DMS79 (cell line): Measurements from ENCODE around the gene BICRAL.
A peak's percentile ranks its signal among the peaks of the same experiment; 100 is the strongest.
"Not testable (repeated sequence)": the region's sequence is repeated elsewhere in the genome, so short reads cannot be mapped to it uniquely, and the experiment has no call there.

Experiments used
- DNase-seq: peaks from one replicate; lab custom pipeline; 2025; lab: John Stamatoyannopoulos, UW

BICRAL gene

DNA sequence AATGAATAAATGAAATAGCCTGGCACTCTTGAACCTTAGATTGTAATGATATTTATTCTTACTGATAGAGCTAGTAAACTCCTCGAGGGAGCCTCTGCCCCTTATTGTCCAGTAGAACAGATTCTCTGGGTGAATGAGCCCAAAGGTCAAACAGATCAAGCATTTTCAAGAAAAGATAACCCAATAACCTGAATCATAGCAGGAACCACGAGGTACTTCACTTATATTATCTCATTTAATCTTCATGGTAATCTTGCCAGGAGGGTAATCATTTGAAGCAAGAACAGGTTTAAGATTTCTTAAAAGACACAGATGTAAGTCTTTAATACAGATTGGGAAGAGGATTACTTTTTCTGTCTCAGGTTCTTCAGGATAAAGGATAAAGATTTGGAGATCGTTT, 18.9 kb upstream of the BICRAL start:
- DNase-seq: no peak

DNA sequence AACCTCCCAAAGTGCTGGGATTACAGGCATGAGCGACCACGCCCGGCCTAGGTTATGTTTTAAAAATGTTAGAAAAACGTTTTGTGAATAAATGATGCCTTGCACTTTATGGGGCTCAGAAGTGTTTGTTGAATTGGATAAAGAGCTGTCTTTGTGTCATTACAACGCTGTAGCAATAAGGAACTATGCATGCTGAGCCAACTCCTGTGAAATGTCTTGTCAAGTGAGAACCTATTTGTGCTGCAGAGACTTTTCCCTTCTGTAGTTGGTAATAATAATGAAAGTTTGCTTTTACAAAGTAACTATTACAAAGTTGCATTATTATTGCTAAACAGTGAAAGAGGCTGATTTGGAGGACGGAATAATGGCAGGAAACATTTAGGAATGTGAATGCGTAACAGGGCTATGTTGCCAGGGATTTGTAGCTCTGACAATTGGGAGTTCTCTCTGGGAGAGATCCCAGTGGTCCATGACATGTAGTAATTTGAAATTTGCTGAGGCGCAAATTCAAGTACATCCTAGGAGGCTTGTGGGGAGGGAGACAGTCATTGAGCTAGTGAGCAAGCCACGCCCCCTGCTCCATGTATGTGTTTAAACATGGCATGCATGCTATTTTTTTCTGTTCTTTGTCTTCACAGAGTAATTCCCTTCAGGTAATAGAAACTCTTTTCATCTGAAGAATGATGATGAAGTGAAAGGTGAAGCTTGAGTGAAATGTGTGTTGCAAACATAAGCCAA, 16.8 kb upstream of the BICRAL start:
- peak; percentile 54 for DNase-seq

- no peak for DNase-seq
Observed at GRCh38 chr6:42766163-42766670, 15.6 kb upstream of the BICRAL start.

DNA sequence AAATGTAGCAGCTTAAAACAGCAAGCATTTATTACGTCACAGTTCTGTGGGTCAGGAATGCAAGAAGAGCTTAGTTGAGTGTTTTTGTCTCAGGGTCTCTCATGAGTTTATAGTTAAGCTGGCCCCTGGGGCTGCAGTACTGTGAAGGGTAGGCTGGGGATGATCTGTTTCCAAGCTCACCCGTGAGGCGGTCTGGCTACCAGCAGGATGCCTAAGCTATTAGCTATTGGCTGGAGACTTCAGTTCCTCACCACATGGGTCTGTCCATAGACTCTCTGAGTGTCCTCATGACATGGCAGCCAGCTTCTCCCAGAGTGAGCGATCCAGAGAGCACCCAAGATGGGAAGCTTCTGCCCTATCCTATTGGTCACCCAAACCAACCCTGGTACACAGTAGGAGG, 12.8 kb upstream of the BICRAL start:
- DNase-seq: no peak

GRCh38 chr6:42769836-42770235, 12.0 kb upstream of the BICRAL start:
- no peak for DNase-seq

GRCh38 chr6:42771741-42772100, 10.1 kb upstream of the BICRAL start:
- DNase-seq: no peak

- DNase-seq: no peak
Observed at GRCh38 chr6:42774201-42774600, 7.7 kb upstream of the BICRAL start.

GRCh38 chr6:42774821-42775487, 6.9 kb upstream of the BICRAL start:
- DNase-seq: not testable (repeated sequence)

DNA sequence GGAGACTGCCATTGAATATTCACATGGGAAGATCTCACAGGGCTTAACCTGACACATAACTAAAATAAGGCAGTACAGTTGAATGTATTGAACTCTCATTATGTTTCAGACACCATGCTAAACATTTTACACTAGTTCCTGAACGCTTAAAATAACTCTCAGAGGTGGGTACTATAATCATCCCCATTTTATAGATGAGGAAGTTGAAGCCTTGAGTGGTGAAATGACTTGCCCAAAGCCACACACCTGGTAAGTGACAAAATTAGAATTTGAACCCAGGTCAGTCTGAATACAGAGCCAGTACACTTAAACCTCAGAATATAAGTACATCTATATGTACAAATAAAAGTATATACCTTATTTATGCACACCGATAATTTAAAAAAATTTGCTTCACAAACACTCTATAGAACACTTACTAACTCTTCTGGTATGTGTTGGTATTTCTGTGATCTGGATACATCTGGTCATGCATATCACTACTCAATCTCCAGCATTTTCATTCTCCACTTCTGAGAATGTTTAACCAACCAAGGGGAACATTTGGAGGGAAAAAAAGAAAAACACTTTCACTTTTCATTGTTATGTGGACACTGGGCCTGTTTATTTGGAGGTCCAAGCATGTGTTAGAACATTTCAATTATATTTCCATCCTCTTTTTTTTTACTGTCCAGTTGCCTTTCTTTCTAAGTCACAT, 4.6 kb upstream of the BICRAL start:
- no peak for DNase-seq

DNA sequence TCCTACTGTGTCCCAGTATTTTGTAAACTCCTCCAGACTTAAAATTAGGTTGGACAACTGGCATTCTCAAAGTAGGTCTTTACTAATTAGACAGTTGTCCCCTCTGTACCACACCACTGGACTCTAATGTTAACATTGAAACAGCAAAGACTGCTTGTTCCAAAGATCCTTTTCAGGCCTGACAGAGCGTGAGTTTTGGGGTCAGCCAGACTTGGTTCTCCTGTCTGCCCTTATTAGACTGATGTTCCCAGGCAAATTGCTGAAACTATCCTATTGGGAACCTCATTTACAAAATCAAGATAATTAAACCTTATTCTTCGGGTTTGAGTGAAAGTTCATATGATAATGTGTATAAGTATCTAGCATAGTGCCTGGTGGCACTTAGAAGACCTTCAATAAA, 3.7 kb upstream of the BICRAL start:
- DNase-seq: no peak

- DNase-seq: no peak
Observed at GRCh38 chr6:42779521-42779920, 2.3 kb upstream of the BICRAL start.

DNA sequence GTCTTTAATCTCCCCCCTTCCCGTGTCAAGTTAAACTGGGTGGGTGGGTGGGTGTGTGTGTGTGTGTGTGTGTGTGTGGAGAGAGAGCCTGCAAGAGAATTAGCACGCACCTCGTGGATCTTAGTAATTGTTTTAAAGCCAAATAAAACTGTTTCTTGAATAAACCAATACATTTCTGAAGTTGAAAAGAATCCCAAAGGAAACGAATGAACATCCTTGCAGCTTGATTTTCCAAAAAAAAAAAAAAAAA, 381 bp upstream of the BICRAL start:
- DNase-seq: no peak

- peak; percentile 67 for DNase-seq
Observed at GRCh38 chr6:42782689-42783176, 881 bp downstream of the BICRAL start.

- DNase-seq: peak; percentile 72
Observed at GRCh38 chr6:42783177-42783875, 1.5 kb downstream of the BICRAL start.

- DNase-seq: no peak
Observed at GRCh38 chr6:42783876-42784642, 2.2 kb downstream of the BICRAL start.

- no peak for DNase-seq
Observed at GRCh38 chr6:42784717-42785498, 3.1 kb downstream of the BICRAL start.

DNA sequence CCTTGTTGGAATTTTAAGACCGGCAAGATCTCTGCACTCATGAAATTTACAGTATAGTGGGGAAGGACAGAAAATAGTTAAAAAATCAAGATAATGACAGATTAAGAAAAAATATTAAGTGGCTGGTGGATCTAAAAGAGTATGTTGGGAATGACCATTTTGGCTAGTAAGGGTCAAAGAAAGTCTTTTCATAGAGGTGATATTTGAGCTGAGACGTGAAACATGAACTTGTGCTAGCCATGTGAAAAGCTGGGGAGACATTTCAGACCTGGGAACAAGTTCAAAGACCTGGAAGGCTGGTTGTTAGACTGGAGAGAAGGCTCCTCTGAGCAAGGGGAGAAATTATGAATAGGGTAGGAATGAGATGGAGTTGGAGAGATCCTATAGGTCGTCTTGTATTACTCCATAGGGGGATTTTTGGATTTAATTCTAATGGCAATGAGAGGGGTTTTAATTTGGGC, 4.7 kb downstream of the BICRAL start:
- DNase-seq: no peak

GRCh38 chr6:42787063-42787472, 5.2 kb downstream of the BICRAL start:
- DNase-seq: peak; percentile 96

DNA sequence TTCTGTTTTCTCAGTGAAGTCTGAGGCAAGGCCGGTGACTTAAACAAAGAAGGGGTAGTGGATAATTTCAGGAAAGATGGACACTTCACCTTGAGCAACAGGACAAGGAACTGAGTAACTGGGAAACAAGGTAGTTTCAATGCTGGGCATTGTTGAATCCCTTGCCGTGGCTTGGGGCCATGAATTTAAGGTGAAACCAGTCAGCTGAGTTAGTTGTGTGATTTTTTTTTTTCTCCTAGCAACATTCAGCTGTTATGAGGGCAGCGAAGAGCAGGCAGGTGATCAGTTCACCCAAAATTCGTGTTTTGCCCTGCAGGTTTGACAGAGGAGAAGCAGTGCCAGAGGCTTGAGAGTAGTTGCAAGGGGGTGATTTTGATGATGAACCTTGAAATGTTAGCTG, 6.8 kb downstream of the BICRAL start:
- no peak for DNase-seq

GRCh38 chr6:42790549-42791181, 8.8 kb downstream of the BICRAL start:
- no peak for DNase-seq
